CD4-positive, alpha-beta T cell (primary cell): ENCODE measurements around the gene TBC1D2B. TPM values are rescaled to one million over a fixed set of nuclear protein-coding genes. Genes with fewer than 3 reads are reported as not detected.

Source experiments
- ATAC-seq: fragments of 200-7000 bp; cut with Tn5 transposase; one replicate; pipeline ENCODE4 v1.10.0; 2022; ENCODE audit warnings: mild to moderate bottlenecking; ENCODE audit not compliant: poor library complexity
- CTCF ChIA-PET: fragments of 350-600 bp; sonication (Branson Sonifier 250); formaldehyde crosslinking; loops from one replicate; lab custom pipeline; 2021; ENCODE audit warnings: antibody characterized with exemption, inconsistent platforms; lab: Charles Lee
- POLR2A ChIA-PET: fragments of 350-600 bp; sonication (Branson Sonifier 250); formaldehyde crosslinking; loops from one replicate; lab custom pipeline; 2021; ENCODE audit warnings: antibody characterized with exemption, inconsistent platforms; lab: Charles Lee
- DNase-seq, 14 experiments: peaks; one replicate each; pipeline ENCODE4 v3.0.0-alpha.2; 2013 to 2020; ENCODE audit warnings: mixed read lengths in 2 of 14
- H3K27ac ChIP-seq, 2 donors: one replicate each; pipeline versions ENCODE4 v1.5.1 to v1.7.0; 2013; ENCODE audit warnings: low read length in 2 of 2, low read depth in 1 of 2, mild to moderate bottlenecking in 1 of 2
- H3K27me3 ChIP-seq, 2 experiments: 1 replicate in 1 of 2; 2 replicates in 1 of 2; pipeline versions ENCODE4 v1.6.1 to v1.7.0; 2013; ENCODE audit warnings: low read length in 2 of 2, control low read depth in 1 of 2, mild to moderate bottlenecking in 1 of 2, moderate library complexity in 1 of 2; ENCODE audit not compliant: insufficient read depth in 2 of 2, control insufficient read depth in 1 of 2
- H3K36me3 ChIP-seq: one replicate; pipeline ENCODE4 v1.6.1; 2013; ENCODE audit warnings: low read length, control low read depth; ENCODE audit not compliant: insufficient read depth
- H3K4me1 ChIP-seq: one replicate; pipeline ENCODE4 v1.6.1; 2013; ENCODE audit warnings: low read length, control low read depth; ENCODE audit not compliant: insufficient read depth
- H3K4me3 ChIP-seq: one replicate; pipeline ENCODE4 v1.5.1; 2013; ENCODE audit warnings: mild to moderate bottlenecking, low read length, moderate library complexity
- H3K9me3 ChIP-seq, 2 experiments: 1 replicate in 1 of 2; 2 replicates in 1 of 2; pipeline versions ENCODE4 v1.6.1 to v1.7.0; 2013; ENCODE audit warnings: low read length in 2 of 2, mild to moderate bottlenecking in 2 of 2, control low read depth in 1 of 2, moderate library complexity in 1 of 2; ENCODE audit not compliant: control insufficient read depth in 1 of 2, insufficient read depth in 1 of 2
- H3K27ac Mint-ChIP-seq: one replicate; pipeline ENCODE4 v1.8.0; 2020; ENCODE audit warnings: mixed read lengths
- H3K27me3 Mint-ChIP-seq: one replicate; pipeline ENCODE4 v1.8.0; 2021; ENCODE audit warnings: mixed read lengths
- H3K36me3 Mint-ChIP-seq: one replicate; pipeline ENCODE4 v1.8.0; 2021; ENCODE audit warnings: low read depth, mixed read lengths
- H3K4me1 Mint-ChIP-seq: one replicate; pipeline ENCODE4 v1.8.0; 2021; ENCODE audit warnings: low read depth, mixed read lengths
- H3K4me3 Mint-ChIP-seq: one replicate; pipeline ENCODE4 v1.8.0; 2020; ENCODE audit warnings: mild to moderate bottlenecking, mixed read lengths
- H3K9me3 Mint-ChIP-seq: one replicate; pipeline ENCODE4 v1.8.0; 2020; ENCODE audit warnings: mixed read lengths
- CTCF ChIP-seq: fragments of 200-600 bp; IDR thresholded peaks from one replicate; pipeline ENCODE4 v1.8.0; 2022; ENCODE audit warnings: antibody characterized with exemption, mild to moderate bottlenecking
- intact Hi-C, 2 experiments: fragments of 100-400 bp; cut with DNase I in 1 of 2; cut with micrococcal nuclease in 1 of 2; formaldehyde crosslinking; loops; one replicate each; pipeline versions ENCODE4 v1.15.1 to v1.9.0; 2023 to 2025; cut with DNase I, micrococcal nuclease
- total RNA-seq, 174 experiments: library from RNA in 2 of 174; stranded (reverse) in 2 of 174; gene quantifications; one replicate each; pipeline ENCODE4 v1.2.3 and lab custom pipeline; 2021 to 2026

The TBC1D2B gene
- total RNA-seq, 2 experiments from 2014 or later, result 89.3 to 97.6 TPM

DNA sequence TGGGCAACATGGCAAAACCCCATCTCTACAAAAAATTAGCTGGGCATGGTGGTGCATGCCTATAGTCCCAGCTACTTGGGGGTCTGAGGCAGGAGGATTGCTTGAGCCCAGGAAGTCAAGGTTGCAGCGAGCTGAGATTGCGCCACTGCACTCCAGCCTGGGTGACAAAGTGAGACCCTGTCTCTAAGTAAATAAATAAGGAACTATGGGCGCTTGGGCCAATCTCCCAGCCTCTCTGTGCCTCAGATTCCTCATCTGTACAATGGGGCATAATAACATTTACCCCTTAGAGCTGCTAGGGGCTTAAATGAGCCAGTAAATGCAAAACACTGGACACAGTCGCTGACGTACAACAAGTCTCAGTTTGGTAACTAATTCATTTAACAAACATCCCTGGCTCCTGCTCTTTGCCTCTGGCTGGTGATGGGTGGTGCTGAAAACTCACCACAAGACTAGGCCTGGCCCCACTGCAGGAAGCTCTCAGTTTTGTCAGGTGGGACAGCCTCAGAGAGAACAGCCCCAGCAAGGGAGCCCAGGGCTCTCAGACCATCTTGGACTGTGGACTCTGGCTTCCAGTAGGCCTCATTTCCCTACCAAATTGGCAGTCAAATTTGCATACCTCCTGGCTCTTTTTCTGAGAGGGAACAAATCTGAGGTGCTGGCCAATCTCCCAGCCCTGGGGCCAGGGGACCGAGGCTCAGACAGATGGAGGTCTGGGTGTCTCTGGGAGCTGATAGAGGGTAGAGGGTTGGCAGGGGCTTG is 6.4 kb upstream of the TBC1D2B start:
- H3K36me3 Mint-ChIP-seq, result no peaks in the 10 kb centered on the region
- H3K4me1 Mint-ChIP-seq, result no peaks in the 10 kb centered on the region
- intact Hi-C loops, result no loop called here
- Histone ChIP-seq H3K9me3 (no peaks in the 10 kb centered on the region), H3K27ac (no peak overlapping the region), H3K27me3 (no peaks in the 10 kb centered on the region), H3K4me1 (peaks cover 15% of the 10 kb centered on the region), H3K4me3 (no peak overlapping the region), H3K36me3 (no peaks in the 10 kb centered on the region)
- no peak for ATAC-seq
- H3K27ac Mint-ChIP-seq, result no peak overlapping the region
- ChIA-PET CTCF (interaction anchor here (2.5 kb wide), 1 partner anchor 24 kb away, joined by 6 read pairs; no protein-coding TSS in a partner anchor), POLR2A (no interaction called here)
- DNase-seq, result no peak
- H3K9me3 Mint-ChIP-seq, result no peaks in the 10 kb centered on the region
- TF ChIP-seq CTCF, result no peak
- no peak overlapping the region for H3K4me3 Mint-ChIP-seq
- H3K27me3 Mint-ChIP-seq, result no peaks in the 10 kb centered on the region

DNA sequence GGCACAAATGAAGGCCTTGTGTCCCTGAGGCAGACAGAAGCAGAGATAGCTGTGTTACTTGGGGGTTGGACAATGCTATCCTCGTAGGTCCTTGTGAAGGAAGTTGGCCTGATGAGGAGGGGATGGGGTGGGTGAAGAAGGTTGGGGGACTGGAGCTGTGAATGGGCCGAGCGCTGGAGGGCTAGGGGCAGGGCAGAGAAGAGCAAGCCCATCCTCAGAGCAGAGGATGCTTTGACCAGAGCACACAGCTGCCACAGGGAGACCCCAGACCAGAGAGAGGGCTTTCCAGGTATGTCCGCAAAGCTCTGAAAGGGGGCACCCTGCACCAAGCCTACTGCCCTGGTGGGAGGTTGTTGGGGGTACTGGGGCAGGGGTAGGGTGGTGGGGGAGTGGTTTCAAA is 5.7 kb upstream of the TBC1D2B start:
- ChIA-PET CTCF (interaction anchor here (2.5 kb wide), 1 partner anchor 25 kb away, joined by 6 read pairs; no protein-coding TSS in a partner anchor), POLR2A (no interaction called here)
- Histone ChIP-seq H3K27me3 (no peaks in the 10 kb centered on the region), H3K27ac (no peak overlapping the region), H3K9me3 (no peaks in the 10 kb centered on the region), H3K4me1 (peaks cover 15% of the 10 kb centered on the region), H3K36me3 (no peaks in the 10 kb centered on the region), H3K4me3 (no peak overlapping the region)
- no peak overlapping the region for H3K27ac Mint-ChIP-seq
- H3K27me3 Mint-ChIP-seq, result no peaks in the 10 kb centered on the region
- no peak for ATAC-seq
- no peaks in the 10 kb centered on the region for H3K9me3 Mint-ChIP-seq
- peaks cover 1% of the 10 kb centered on the region for H3K4me1 Mint-ChIP-seq
- H3K36me3 Mint-ChIP-seq, result peaks cover under 1% of the 10 kb centered on the region
- TF ChIP-seq CTCF, result no peak
- no peak for DNase-seq
- H3K4me3 Mint-ChIP-seq, result no peak overlapping the region
- intact Hi-C loops, result no loop called here

GRCh38 chr15:78082743-78083110 is 5.2 kb upstream of the TBC1D2B start:
- peaks cover 6% of the 10 kb centered on the region for H3K4me1 Mint-ChIP-seq
- no peak overlapping the region for H3K27ac ChIP-seq
- no peaks in the 10 kb centered on the region for H3K27me3 ChIP-seq
- H3K4me3 Mint-ChIP-seq, result no peak overlapping the region
- H3K27ac Mint-ChIP-seq, result no peak overlapping the region
- H3K4me1 ChIP-seq, result peaks cover 20% of the 10 kb centered on the region
- H3K9me3 ChIP-seq, result no peaks in the 10 kb centered on the region
- DNase-seq (no peak), ATAC-seq (no peak)
- H3K4me3 ChIP-seq, result no peak overlapping the region
- H3K9me3 Mint-ChIP-seq, result no peaks in the 10 kb centered on the region
- intact Hi-C loops, result loop anchor here in 1 of 2 experiments (1.0 kb wide), 1 partner anchor 17 kb away; no protein-coding TSS in a partner anchor
- H3K36me3 ChIP-seq, result no peaks in the 10 kb centered on the region
- TF ChIP-seq CTCF, result no peak
- H3K36me3 Mint-ChIP-seq, result peaks cover 5% of the 10 kb centered on the region
- ChIA-PET POLR2A (interaction anchor here (0.6 to 1.8 kb wide), 2 partner anchors 48 to 152 kb away, joined by 4 to 6 read pairs; no protein-coding TSS in a partner anchor), CTCF (interaction anchor here (1.0 to 2.5 kb wide), 2 partner anchors 25 to 123 kb away, joined by 3 to 6 read pairs; no protein-coding TSS in a partner anchor)
- no peaks in the 10 kb centered on the region for H3K27me3 Mint-ChIP-seq
